GM10266 (cell line): ENCODE data around the gene C20orf96.

ENCODE experiments used
- DNase-seq: peaks from one replicate; pipeline ENCODE4 v3.0.0; 2012; ENCODE audit errors: extremely low spot score
- CTCF ChIP-seq: IDR thresholded peaks from 2 replicates; pipeline ENCODE4 v1.5.1; 2012; ENCODE audit warnings: mild to moderate bottlenecking, low read depth; ENCODE audit not compliant: control insufficient read depth, insufficient read depth; ENCODE audit errors: missing control alignments

The C20orf96 gene

GRCh38 chr20:288956-289692, 1.4 kb downstream of the C20orf96 start:
- no peak for DNase-seq
- no peak for TF ChIP-seq CTCF

- no peak for TF ChIP-seq CTCF
- DNase-seq, result no peak
Measured at GRCh38 chr20:286508-286907, 4.0 kb downstream of the C20orf96 start.

- no peak for TF ChIP-seq CTCF
- DNase-seq, result no peak
Measured at GRCh38 chr20:284172-284571, 6.4 kb downstream of the C20orf96 start.

GRCh38 chr20:278607-279571, 11.7 kb downstream of the C20orf96 start:
- TF ChIP-seq CTCF, result no peak
- no peak for DNase-seq

GRCh38 chr20:278181-278580, 12.4 kb downstream of the C20orf96 start:
- TF ChIP-seq CTCF, result no peak
- no peak for DNase-seq

- DNase-seq, result no peak
- no peak for TF ChIP-seq CTCF
Measured at GRCh38 chr20:277496-277781, 13.1 kb downstream of the C20orf96 start.
